GM23338 (cell line): Measurements from ENCODE around the gene TBC1D14.

Source experiments
- CREB1 ChIP-seq: fragments of 250-450 bp; sonication (Bioruptor Pico); IDR thresholded peaks from 2 replicates; pipeline ENCODE4 v1.5.0; 2020; ENCODE audit warnings: low read depth, mild to moderate bottlenecking, moderate library complexity
- EZH2 ChIP-seq: fragments of 200-600 bp; sonication (generic); IDR thresholded peaks from one replicate; pipeline ENCODE4 v1.8.0; 2017; ENCODE audit warnings: antibody characterized with exemption, mild to moderate bottlenecking, low read depth; ENCODE audit not compliant: unreplicated experiment
- EZH2phosphoT487 ChIP-seq: fragments of 200-600 bp; sonication (generic); IDR thresholded peaks from one replicate; pipeline ENCODE4 v1.8.1; 2018; ENCODE audit warnings: antibody characterized with exemption; ENCODE audit not compliant: unreplicated experiment
- JUNB ChIP-seq: IDR thresholded peaks from one replicate; pipeline ENCODE4 v1.6.1; 2016; ENCODE audit warnings: antibody characterized with exemption; ENCODE audit not compliant: unreplicated experiment
- POLR2AphosphoS5 ChIP-seq: IDR thresholded peaks from 2 replicates; pipeline ENCODE4 v1.6.1; 2016; ENCODE audit warnings: antibody characterized with exemption, low read depth
- REST ChIP-seq: IDR thresholded peaks from one replicate; pipeline ENCODE4 v1.6.1; 2018; ENCODE audit warnings: antibody characterized with exemption; ENCODE audit not compliant: unreplicated experiment
- STAT1 ChIP-seq: IDR thresholded peaks from one replicate; pipeline ENCODE4 v1.6.1; 2016; ENCODE audit warnings: antibody characterized with exemption; ENCODE audit not compliant: unreplicated experiment
- ZNF114 ChIP-seq: fragments of 250-450 bp; sonication (Bioruptor Pico); IDR thresholded peaks from 2 replicates; pipeline ENCODE4 v1.5.0; 2020; ENCODE audit warnings: mild to moderate bottlenecking, moderate library complexity
- ZNF331 ChIP-seq: fragments of 250-450 bp; sonication (Bioruptor Pico); IDR thresholded peaks from 2 replicates; pipeline ENCODE4 v1.5.0; 2020; ENCODE audit warnings: low read depth, mild to moderate bottlenecking, moderate library complexity
- TF ChIP-seq, protein P1 (sequence below), 2 experiments: fragments of 200-600 bp in 1 of 2; sonication (generic) in 1 of 2; conservative IDR thresholded peaks; 2 replicates each; pipeline versions ENCODE4 v1.5.1 to v1.6.1; 2016 to 2017; ENCODE audit warnings: antibody characterized with exemption in 2 of 2, low read depth in 2 of 2, mild to moderate bottlenecking in 2 of 2, moderate library complexity in 1 of 2
- TF ChIP-seq, protein P2 (sequence below): IDR thresholded peaks from 2 replicates; pipeline ENCODE4 v1.6.1; 2016; ENCODE audit warnings: antibody characterized with exemption

DNA sequence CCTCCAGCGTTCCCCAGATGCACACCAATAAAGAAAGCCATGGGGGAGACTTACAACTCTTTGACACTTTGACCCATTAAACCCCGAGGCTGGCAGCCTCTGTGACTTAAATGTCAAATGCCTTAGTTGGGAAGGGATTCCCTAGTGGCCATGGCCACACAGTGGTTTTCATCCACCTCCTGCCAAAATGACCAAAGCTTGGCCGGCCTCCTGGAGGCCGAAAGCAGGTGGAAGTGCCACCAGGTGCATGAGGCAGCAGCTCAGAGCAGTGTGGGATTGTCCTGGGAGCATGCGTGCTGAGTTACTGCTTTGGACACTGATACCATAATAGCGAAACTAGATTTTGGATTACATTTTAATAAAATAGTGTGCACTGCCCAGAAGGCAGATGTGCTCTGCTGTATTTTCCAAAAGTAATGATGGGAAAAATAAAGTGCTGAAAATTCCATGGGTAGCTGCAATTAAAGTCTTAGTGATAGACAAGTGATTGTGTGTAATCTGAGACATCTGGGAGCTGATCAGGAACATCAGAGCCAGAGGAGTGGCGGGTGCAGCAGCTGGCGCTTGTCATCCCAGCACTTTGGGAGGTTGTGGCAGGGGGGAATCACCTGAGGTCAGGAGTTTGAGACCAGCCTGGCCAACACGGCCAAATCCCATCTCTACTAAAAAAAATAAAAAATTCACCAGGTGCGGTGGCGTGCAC lies 93.7 kb downstream of the TBC1D14 start:
- TF ChIP-seq POLR2AphosphoS5 (no peak), CREB1 (CRISPR knock-in tag) (no peak), EZH2 (no peak), JUNB (no peak), REST (no peak), EZH2phosphoT487 (no peak), ZNF331 (CRISPR knock-in tag) (no peak), STAT1 (no peak), ZNF114 (CRISPR knock-in tag) (no peak)
- TF ChIP-seq, protein P1, sequence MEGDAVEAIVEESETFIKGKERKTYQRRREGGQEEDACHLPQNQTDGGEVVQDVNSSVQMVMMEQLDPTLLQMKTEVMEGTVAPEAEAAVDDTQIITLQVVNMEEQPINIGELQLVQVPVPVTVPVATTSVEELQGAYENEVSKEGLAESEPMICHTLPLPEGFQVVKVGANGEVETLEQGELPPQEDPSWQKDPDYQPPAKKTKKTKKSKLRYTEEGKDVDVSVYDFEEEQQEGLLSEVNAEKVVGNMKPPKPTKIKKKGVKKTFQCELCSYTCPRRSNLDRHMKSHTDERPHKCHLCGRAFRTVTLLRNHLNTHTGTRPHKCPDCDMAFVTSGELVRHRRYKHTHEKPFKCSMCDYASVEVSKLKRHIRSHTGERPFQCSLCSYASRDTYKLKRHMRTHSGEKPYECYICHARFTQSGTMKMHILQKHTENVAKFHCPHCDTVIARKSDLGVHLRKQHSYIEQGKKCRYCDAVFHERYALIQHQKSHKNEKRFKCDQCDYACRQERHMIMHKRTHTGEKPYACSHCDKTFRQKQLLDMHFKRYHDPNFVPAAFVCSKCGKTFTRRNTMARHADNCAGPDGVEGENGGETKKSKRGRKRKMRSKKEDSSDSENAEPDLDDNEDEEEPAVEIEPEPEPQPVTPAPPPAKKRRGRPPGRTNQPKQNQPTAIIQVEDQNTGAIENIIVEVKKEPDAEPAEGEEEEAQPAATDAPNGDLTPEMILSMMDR (conservative IDR thresholded peaks at IDR 0.05; ENCODE audit: low read depth in 2 of 2) = no peak
- TF ChIP-seq, protein P2, sequence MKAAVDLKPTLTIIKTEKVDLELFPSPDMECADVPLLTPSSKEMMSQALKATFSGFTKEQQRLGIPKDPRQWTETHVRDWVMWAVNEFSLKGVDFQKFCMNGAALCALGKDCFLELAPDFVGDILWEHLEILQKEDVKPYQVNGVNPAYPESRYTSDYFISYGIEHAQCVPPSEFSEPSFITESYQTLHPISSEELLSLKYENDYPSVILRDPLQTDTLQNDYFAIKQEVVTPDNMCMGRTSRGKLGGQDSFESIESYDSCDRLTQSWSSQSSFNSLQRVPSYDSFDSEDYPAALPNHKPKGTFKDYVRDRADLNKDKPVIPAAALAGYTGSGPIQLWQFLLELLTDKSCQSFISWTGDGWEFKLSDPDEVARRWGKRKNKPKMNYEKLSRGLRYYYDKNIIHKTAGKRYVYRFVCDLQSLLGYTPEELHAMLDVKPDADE = no peak
